Muscle of leg (tissue), 11 donors: ENCODE data around the gene NHLH1. TPM values are rescaled to one million over a fixed set of nuclear protein-coding genes. Genes with fewer than 3 reads are reported as not detected.
A peak's percentile ranks its signal among the peaks of the same experiment; 100 is the strongest.

Experiments
- DNase-seq: peaks from one replicate; pipeline ENCODE4 v3.0.0; 2013
- H3K27ac ChIP-seq: one replicate; pipeline ENCODE4 v1.5.1; 2013; ENCODE audit warnings: mild to moderate bottlenecking, low read length, control low read depth
- H3K27me3 ChIP-seq: one replicate; pipeline ENCODE4 v1.6.1; 2013; ENCODE audit warnings: low read length; ENCODE audit not compliant: control insufficient read depth, insufficient read depth
- H3K36me3 ChIP-seq: one replicate; pipeline ENCODE4 v1.6.1; 2013; ENCODE audit warnings: low read length; ENCODE audit not compliant: control insufficient read depth, insufficient read depth
- H3K4me1 ChIP-seq: one replicate; pipeline ENCODE4 v1.6.1; 2013; ENCODE audit warnings: low read length; ENCODE audit not compliant: control insufficient read depth, insufficient read depth
- H3K4me3 ChIP-seq: one replicate; pipeline ENCODE4 v1.5.1; 2013; ENCODE audit warnings: low read length, control low read depth
- H3K9me3 ChIP-seq: replicated peaks from 2 replicates; pipeline ENCODE4 v1.6.1; 2013; ENCODE audit warnings: low read depth, low read length; ENCODE audit not compliant: control insufficient read depth
- WGBS: methylation state at CpG from one replicate; pipeline ENCODE4 v1.1.5; 2013; ENCODE audit warnings: missing lambda C conversion rate; ENCODE audit not compliant: insufficient coverage; 5-methylcytosine and 5-hydroxymethylcytosine counted together
- polyA plus RNA-seq, 8 donors: library from polyadenylated mRNA; unstranded; fragments of 120-200 nt; gene quantifications; one replicate each; pipeline versions ENCODE4 v1.2.1 to v1.2.3, GENCODE V29; 2013; ENCODE audit warnings: inconsistent platforms in 1 of 8, low replicate concordance in 1 of 8; ENCODE audit not compliant: insufficient read length in 8 of 8, insufficient read depth in 1 of 8
- total RNA-seq: library from RNA; stranded (reverse); fragments of 120-200 nt; gene quantifications from one replicate; pipeline ENCODE4 v1.2.4, GENCODE V29; 2013

NHLH1 gene
- total and polyA plus RNA-seq, 9 donors = 0.04 to 1.1 (median 0.34) TPM

GRCh38 chr1:160357286-160358002, 9.4 kb upstream of the NHLH1 start:
- H3K4me1 ChIP-seq = peaks cover 23% of the 10 kb centered on the region
- no peaks in the 10 kb centered on the region for H3K27me3 ChIP-seq
- peaks cover 75% of the 10 kb centered on the region for H3K36me3 ChIP-seq
- H3K27ac ChIP-seq = no peak overlapping the region
- no peak overlapping the region for H3K4me3 ChIP-seq
- WGBS = 83% methylated on average over 2 of the region's 7 CpGs
- no peak for DNase-seq
- H3K9me3 ChIP-seq = no peaks in the 10 kb centered on the region

DNA sequence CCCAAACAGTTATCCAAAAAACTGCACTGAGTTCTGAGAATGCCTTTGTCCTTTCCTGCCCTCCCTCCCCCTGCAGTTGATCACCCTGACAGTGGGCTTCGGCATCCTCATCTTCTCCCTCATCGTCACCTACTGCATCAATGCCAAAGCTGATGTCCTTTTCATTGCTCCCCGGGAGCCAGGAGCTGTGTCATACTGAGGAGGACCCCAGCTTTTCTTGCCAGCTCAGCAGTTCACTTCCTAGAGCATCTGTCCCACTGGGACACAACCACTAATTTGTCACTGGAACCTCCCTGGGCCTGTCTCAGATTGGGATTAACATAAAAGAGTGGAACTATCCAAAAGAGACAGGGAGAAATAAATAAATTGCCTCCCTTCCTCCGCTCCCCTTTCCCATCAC, 8.8 kb upstream of the NHLH1 start:
- H3K36me3 ChIP-seq = peaks cover 69% of the 10 kb centered on the region
- DNase-seq = no peak
- H3K27me3 ChIP-seq = no peaks in the 10 kb centered on the region
- no peak overlapping the region for H3K4me3 ChIP-seq
- 85% methylated on average over 4 of the region's 4 CpGs for WGBS
- H3K9me3 ChIP-seq = no peaks in the 10 kb centered on the region
- H3K4me1 ChIP-seq = peaks cover 23% of the 10 kb centered on the region
- H3K27ac ChIP-seq = no peak overlapping the region

- Histone ChIP-seq H3K27ac (no peak overlapping the region), H3K27me3 (no peaks in the 10 kb centered on the region), H3K36me3 (peaks cover 53% of the 10 kb centered on the region)
Measured at GRCh38 chr1:160359559-160360226, 7.2 kb upstream of the NHLH1 start.

DNA sequence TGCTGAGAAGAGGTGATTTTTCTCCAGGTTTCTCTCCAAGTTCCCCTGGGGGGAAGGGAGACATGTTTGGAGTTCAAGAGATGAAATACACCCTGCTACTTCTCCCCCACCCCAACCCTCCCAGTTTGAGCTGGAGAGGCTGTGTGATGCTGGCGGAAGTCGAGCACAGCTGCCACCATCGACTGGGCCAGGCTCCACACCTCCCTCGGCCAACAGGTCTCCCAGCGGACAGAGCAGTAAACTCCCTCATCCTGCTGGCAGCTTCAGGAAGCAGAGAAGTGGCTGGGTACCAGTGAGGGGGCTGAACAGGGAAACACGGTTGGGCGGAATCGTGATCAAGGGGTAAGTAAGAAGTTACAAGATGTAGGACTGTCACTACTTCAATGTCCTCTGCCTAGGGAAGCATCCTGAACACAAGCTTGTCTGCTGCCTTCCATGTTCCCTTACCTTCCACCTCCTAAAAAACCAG, 6.6 kb upstream of the NHLH1 start:
- Histone ChIP-seq H3K27me3 (no peaks in the 10 kb centered on the region), H3K4me1 (peaks cover 19% of the 10 kb centered on the region), H3K36me3 (peaks cover 47% of the 10 kb centered on the region), H3K9me3 (no peaks in the 10 kb centered on the region), H3K27ac (no peak overlapping the region), H3K4me3 (no peak overlapping the region)
- WGBS = no CpG with 5 or more reads among the region's 8 CpGs
- DNase-seq = no peak

More at GRCh38 chr1:160359559-160360226, 7.2 kb upstream of the NHLH1 start:
- Histone ChIP-seq H3K9me3 (no peaks in the 10 kb centered on the region), H3K4me1 (peaks cover 19% of the 10 kb centered on the region), H3K4me3 (no peak overlapping the region)
- WGBS = 78% methylated on average over 6 of the region's 9 CpGs
- DNase-seq = no peak

DNA sequence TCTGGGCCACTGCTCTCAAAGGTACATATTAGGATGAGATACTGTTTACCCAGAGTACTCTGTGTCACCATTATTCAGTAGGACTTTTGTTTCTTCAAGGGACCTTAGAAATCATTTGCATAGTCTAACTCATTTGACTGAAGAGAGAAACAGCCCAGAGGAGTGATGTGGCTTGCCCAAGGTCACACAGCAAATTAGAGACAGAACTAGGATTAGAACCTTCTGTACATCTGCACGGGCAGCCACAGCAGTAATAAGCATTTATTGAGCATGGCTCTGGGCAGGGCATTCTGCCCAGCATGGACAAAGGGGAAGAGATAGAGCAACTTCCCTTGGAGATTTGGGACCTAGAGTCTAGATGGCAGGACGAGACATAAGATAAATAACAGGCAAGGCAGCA, 5.7 kb upstream of the NHLH1 start:
- Histone ChIP-seq H3K36me3 (peaks cover 38% of the 10 kb centered on the region), H3K9me3 (no peaks in the 10 kb centered on the region), H3K27ac (no peak overlapping the region), H3K4me3 (no peak overlapping the region), H3K27me3 (no peaks in the 10 kb centered on the region), H3K4me1 (peaks cover 22% of the 10 kb centered on the region)
- no peak for DNase-seq
- 59% methylated on average over 1 of the region's 2 CpGs for WGBS

DNA sequence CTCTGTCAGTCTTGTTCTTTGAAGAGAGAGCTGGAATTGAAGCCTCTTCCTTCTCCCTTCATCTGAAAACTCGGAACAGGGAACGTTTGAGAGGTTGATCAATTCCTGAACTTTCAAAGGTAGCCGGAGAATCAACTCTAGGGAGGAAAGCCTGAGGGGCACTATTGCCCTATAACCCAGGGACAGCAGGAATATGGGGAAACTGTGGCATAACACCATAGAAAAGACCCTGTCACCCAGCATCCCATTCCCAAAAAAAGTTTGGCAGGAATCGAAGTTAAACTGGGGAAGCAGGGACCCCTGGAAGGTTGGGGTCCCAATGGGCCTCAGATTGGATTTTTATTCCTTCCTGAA, 5.1 kb upstream of the NHLH1 start:
- no peak for DNase-seq
- H3K27me3 ChIP-seq = no peaks in the 10 kb centered on the region
- no peak overlapping the region for H3K4me3 ChIP-seq
- H3K4me1 ChIP-seq = peaks cover 27% of the 10 kb centered on the region
- H3K36me3 ChIP-seq = peaks cover 32% of the 10 kb centered on the region
- H3K27ac ChIP-seq = no peak overlapping the region
- no peaks in the 10 kb centered on the region for H3K9me3 ChIP-seq
- WGBS = no CpG with 5 or more reads among the region's 4 CpGs

DNA sequence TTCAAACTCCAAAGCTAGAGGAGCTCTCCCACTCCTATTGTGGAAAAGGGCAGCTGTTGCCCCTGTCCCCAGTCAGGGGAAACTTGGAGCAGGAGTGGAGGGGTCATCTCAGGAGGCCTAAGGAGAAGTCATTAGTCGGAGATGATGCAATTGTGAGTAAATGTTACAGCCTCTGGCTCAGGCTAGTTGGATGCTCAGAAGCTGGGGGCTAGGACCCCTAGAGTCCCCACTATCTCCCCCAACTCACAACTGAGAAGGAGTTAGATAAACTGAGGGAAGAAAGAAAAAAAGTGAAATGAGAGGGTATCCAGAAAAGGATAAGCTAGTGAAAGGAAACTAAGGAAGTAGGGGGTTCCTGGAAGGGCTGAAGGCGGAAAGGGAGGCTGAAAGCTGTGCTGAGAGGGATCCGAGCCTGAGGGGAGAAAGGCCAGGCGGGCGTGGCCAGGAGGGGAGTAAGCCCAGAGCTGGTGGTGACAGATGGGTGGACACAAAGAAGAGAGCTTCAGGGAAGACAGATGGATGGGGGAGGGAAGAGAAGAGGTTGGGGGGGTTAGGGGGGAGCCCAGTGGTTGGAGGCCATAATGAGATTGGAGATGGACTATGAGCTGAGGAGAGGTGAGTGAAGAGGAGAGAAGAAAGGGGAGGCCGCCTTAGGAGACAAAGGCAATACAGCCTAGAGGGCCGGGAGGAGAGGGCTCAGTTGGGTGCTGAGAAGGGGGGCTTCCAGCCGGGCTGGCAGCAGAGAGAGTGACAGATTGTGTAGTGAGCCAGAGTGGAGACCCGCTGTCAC, 4.5 kb upstream of the NHLH1 start:
- peaks cover 26% of the 10 kb centered on the region for H3K36me3 ChIP-seq
- 43% methylated on average over 8 of the region's 9 CpGs for WGBS
- no peak for DNase-seq
- H3K27me3 ChIP-seq = no peaks in the 10 kb centered on the region
- H3K27ac ChIP-seq = peak overlapping the region; percentile 1
- no peak overlapping the region for H3K4me3 ChIP-seq
- H3K4me1 ChIP-seq = peaks cover 30% of the 10 kb centered on the region
- H3K9me3 ChIP-seq = no peaks in the 10 kb centered on the region

GRCh38 chr1:160363010-160363409, 3.9 kb upstream of the NHLH1 start:
- WGBS = 36% methylated on average over 4 of the region's 5 CpGs
- H3K4me3 ChIP-seq = no peak overlapping the region
- no peaks in the 10 kb centered on the region for H3K9me3 ChIP-seq
- peaks cover 30% of the 10 kb centered on the region for H3K4me1 ChIP-seq
- DNase-seq = no peak
- no peak overlapping the region for H3K27ac ChIP-seq
- no peaks in the 10 kb centered on the region for H3K27me3 ChIP-seq
- H3K36me3 ChIP-seq = peaks cover 20% of the 10 kb centered on the region

GRCh38 chr1:160363951-160364735, 2.7 kb upstream of the NHLH1 start:
- DNase-seq = no peak

More at GRCh38 chr1:160363951-160364735, 2.7 kb upstream of the NHLH1 start:
- no peak overlapping the region for H3K27ac ChIP-seq
- H3K36me3 ChIP-seq = peaks cover 11% of the 10 kb centered on the region
- 50% methylated on average over 3 of the region's 12 CpGs for WGBS
- no peak overlapping the region for H3K4me3 ChIP-seq
- H3K9me3 ChIP-seq = no peaks in the 10 kb centered on the region
- peaks cover 30% of the 10 kb centered on the region for H3K4me1 ChIP-seq
- H3K27me3 ChIP-seq = peaks cover 4% of the 10 kb centered on the region
